HepG2 (cell line): ENCODE measurements around the gene PACS1. TPM values are rescaled to one million over a fixed set of nuclear protein-coding genes. Genes with fewer than 3 reads are reported as not detected.

Experiments used
- CBFB ChIP-seq: sonication (generic); formaldehyde crosslinking; IDR thresholded peaks from 2 replicates; pipeline ENCODE4 v1.4.0; 2020; ENCODE audit warnings: missing genetic modification reagents
- CEBPB ChIP-seq: IDR thresholded peaks from 2 replicates; pipeline ENCODE4 v1.6.1; 2011; ENCODE audit warnings: low read depth, low read length, improper control_type of control experiment, borderline replicate concordance
- FOSL2 ChIP-seq: sonication (generic); formaldehyde crosslinking; IDR thresholded peaks from 2 replicates; pipeline ENCODE4 v1.4.0; 2020; ENCODE audit warnings: missing genetic modification reagents
- MIXL1 ChIP-seq: IDR thresholded peaks from 2 replicates; pipeline ENCODE4 v1.6.1; 2016
- SAP130 ChIP-seq: IDR thresholded peaks from 2 replicates; pipeline ENCODE4 v1.6.1; 2016; ENCODE audit warnings: low read depth
- SNRNP70 ChIP-seq: fragments of 200-400 bp; formaldehyde crosslinking; IDR thresholded peaks from 2 replicates; pipeline ENCODE4 v1.6.1; 2017; ENCODE audit warnings: mild to moderate bottlenecking, low read depth, low read length, moderate library complexity
- YY1 ChIP-seq: IDR thresholded peaks from 2 replicates; pipeline ENCODE4 v1.6.1; 2011; ENCODE audit warnings: low read length, low read depth, moderate library complexity, mild to moderate bottlenecking; ENCODE audit not compliant: insufficient read depth, insufficient replicate concordance
- ZMYM2 ChIP-seq: sonication (generic); formaldehyde crosslinking; IDR thresholded peaks from 2 replicates; pipeline ENCODE4 v1.8.0; 2022; ENCODE audit warnings: mild to moderate bottlenecking, missing genetic modification reagents
- ZNF24 ChIP-seq: fragments of 450-650 bp; IDR thresholded peaks from 2 replicates; pipeline ENCODE4 v1.6.1; 2017; ENCODE audit warnings: antibody characterized with exemption, mild to moderate bottlenecking
- ZNF329 ChIP-seq: sonication (generic); formaldehyde crosslinking; IDR thresholded peaks from 2 replicates; pipeline ENCODE4 v1.9.0; 2021; ENCODE audit warnings: low read depth, mild to moderate bottlenecking, missing genetic modification reagents
- ZNF333 ChIP-seq: sonication (generic); formaldehyde crosslinking; IDR thresholded peaks from 2 replicates; pipeline ENCODE4 v1.4.0; 2020; ENCODE audit warnings: mild to moderate bottlenecking, missing genetic modification reagents, borderline replicate concordance
- ZNF468 ChIP-seq: sonication (generic); formaldehyde crosslinking; IDR thresholded peaks from 2 replicates; pipeline ENCODE4 v1.8.0; 2022; ENCODE audit warnings: mild to moderate bottlenecking, moderate library complexity, missing genetic modification reagents
- ZSCAN29 ChIP-seq: sonication (generic); formaldehyde crosslinking; conservative IDR thresholded peaks from 2 replicates; pipeline ENCODE4 v1.4.0; 2020; ENCODE audit warnings: mild to moderate bottlenecking, missing genetic modification reagents
- polyA plus RNA-seq, 8 experiments: library from polyadenylated mRNA; depleted of rRNA in 3 of 8; stranded (reverse) in 7 of 8; unstranded in 1 of 8; fragments of >200 nt; fragmentation: Illumina TruSeq in 4 of 8; extraction: Trizol in 4 of 8; gene quantifications; 2 replicates each; pipeline versions ENCODE4 v1.2.1 to v1.2.3, GENCODE V29; 2011 to 2016; ENCODE audit warnings: low read depth in 4 of 8, missing spikeins in 1 of 8, mixed read lengths in 1 of 8; ENCODE audit not compliant: insufficient read depth in 1 of 8
- total RNA-seq, 5 experiments: library from RNA; depleted of rRNA; stranded (reverse); fragments of >200 nt; fragmentation: Illumina TruSeq; extraction: Trizol; gene quantifications; 2 replicates each; pipeline ENCODE4 v1.2.3, GENCODE V29; 2016; ENCODE audit warnings: low read depth in 1 of 5
- TF ChIP-seq, protein P1 (sequence below): sonication (generic); formaldehyde crosslinking; conservative IDR thresholded peaks from 2 replicates; pipeline ENCODE4 v1.4.0; 2020; ENCODE audit warnings: mild to moderate bottlenecking, missing genetic modification reagents, moderate library complexity
- TF ChIP-seq, protein P2 (sequence below): sonication (generic); formaldehyde crosslinking; IDR thresholded peaks from 2 replicates; pipeline ENCODE4 v1.4.0; 2020; ENCODE audit warnings: missing genetic modification reagents, borderline replicate concordance
- TF ChIP-seq, protein P3 (sequence below): sonication (generic); formaldehyde crosslinking; IDR thresholded peaks from 2 replicates; pipeline ENCODE4 v1.9.0; 2022; ENCODE audit warnings: missing genetic modification reagents, mild to moderate bottlenecking, borderline replicate concordance
- TF ChIP-seq, protein P4 (sequence below): sonication (generic); formaldehyde crosslinking; IDR thresholded peaks from 2 replicates; pipeline ENCODE4 v1.8.0; 2022; ENCODE audit warnings: mild to moderate bottlenecking, missing genetic modification reagents, borderline replicate concordance
- TF ChIP-seq, protein P5 (sequence below): IDR thresholded peaks from 2 replicates; pipeline ENCODE4 v1.6.1; 2018; ENCODE audit warnings: missing genetic modification reagents, mild to moderate bottlenecking, missing compliant biosample characterization

The PACS1 gene
- total and polyA plus RNA-seq, 2 of the 13 experiments (the other 11 are each of a cell fraction or from before 2014, with no cell fraction given), result 7.6 to 8.6 TPM

DNA sequence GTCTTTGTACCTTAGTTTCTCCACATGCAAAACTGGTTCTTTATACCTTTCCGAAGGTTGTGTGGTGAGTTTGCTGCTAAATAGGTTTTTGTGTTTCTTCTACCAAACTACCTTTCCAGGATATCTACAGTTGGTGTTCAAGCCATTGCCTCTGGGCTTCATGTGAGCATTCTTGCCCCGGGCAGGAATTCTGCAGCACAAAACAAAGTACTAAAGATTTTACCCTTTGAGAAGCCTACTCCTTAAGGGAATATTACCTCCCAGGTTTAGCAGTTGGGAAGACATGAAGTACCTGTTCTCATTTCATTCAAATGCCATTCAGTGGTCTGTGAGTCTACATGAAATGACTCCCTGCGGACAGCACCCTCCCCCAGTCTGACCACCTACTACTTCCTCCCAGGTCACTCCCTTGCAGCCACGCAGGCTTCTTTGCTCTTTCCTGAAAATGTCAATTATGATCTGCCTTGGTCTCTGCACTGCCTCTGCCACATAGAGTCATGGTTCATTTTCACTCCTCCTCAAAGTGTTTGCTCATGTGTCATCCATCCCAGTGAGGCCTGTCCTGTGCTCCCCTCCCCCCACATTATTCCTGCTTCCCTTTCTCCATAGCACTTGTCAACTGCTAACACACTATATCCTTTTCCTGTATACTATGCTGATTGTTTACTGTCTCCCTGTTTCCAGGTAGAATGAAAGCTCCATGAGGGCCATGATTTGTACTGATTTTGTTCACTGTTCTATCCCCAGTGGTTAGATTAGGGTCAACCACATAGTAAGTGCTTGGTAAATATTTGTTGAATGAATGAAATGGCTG lies 36.9 kb downstream of the PACS1 start (continued):
- TF ChIP-seq, protein P1, sequence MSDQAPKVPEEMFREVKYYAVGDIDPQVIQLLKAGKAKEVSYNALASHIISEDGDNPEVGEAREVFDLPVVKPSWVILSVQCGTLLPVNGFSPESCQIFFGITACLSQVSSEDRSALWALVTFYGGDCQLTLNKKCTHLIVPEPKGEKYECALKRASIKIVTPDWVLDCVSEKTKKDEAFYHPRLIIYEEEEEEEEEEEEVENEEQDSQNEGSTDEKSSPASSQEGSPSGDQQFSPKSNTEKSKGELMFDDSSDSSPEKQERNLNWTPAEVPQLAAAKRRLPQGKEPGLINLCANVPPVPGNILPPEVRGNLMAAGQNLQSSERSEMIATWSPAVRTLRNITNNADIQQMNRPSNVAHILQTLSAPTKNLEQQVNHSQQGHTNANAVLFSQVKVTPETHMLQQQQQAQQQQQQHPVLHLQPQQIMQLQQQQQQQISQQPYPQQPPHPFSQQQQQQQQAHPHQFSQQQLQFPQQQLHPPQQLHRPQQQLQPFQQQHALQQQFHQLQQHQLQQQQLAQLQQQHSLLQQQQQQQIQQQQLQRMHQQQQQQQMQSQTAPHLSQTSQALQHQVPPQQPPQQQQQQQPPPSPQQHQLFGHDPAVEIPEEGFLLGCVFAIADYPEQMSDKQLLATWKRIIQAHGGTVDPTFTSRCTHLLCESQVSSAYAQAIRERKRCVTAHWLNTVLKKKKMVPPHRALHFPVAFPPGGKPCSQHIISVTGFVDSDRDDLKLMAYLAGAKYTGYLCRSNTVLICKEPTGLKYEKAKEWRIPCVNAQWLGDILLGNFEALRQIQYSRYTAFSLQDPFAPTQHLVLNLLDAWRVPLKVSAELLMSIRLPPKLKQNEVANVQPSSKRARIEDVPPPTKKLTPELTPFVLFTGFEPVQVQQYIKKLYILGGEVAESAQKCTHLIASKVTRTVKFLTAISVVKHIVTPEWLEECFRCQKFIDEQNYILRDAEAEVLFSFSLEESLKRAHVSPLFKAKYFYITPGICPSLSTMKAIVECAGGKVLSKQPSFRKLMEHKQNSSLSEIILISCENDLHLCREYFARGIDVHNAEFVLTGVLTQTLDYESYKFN (CRISPR knock-in tag), result peak; percentile 39
- TF ChIP-seq, protein P2, sequence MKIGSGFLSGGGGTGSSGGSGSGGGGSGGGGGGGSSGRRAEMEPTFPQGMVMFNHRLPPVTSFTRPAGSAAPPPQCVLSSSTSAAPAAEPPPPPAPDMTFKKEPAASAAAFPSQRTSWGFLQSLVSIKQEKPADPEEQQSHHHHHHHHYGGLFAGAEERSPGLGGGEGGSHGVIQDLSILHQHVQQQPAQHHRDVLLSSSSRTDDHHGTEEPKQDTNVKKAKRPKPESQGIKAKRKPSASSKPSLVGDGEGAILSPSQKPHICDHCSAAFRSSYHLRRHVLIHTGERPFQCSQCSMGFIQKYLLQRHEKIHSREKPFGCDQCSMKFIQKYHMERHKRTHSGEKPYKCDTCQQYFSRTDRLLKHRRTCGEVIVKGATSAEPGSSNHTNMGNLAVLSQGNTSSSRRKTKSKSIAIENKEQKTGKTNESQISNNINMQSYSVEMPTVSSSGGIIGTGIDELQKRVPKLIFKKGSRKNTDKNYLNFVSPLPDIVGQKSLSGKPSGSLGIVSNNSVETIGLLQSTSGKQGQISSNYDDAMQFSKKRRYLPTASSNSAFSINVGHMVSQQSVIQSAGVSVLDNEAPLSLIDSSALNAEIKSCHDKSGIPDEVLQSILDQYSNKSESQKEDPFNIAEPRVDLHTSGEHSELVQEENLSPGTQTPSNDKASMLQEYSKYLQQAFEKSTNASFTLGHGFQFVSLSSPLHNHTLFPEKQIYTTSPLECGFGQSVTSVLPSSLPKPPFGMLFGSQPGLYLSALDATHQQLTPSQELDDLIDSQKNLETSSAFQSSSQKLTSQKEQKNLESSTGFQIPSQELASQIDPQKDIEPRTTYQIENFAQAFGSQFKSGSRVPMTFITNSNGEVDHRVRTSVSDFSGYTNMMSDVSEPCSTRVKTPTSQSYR (CRISPR knock-in tag), result peak; percentile 90
- TF ChIP-seq, protein P3, sequence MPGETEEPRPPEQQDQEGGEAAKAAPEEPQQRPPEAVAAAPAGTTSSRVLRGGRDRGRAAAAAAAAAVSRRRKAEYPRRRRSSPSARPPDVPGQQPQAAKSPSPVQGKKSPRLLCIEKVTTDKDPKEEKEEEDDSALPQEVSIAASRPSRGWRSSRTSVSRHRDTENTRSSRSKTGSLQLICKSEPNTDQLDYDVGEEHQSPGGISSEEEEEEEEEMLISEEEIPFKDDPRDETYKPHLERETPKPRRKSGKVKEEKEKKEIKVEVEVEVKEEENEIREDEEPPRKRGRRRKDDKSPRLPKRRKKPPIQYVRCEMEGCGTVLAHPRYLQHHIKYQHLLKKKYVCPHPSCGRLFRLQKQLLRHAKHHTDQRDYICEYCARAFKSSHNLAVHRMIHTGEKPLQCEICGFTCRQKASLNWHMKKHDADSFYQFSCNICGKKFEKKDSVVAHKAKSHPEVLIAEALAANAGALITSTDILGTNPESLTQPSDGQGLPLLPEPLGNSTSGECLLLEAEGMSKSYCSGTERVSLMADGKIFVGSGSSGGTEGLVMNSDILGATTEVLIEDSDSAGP, result no peak
- TF ChIP-seq ZMYM2 (CRISPR knock-in tag) (0 out of 2 replicates have a peak, but pooled peaks have one; percentile 48), CEBPB (no peak), SAP130 (CRISPR knock-in tag) (0 out of 2 replicates have a peak, but pooled peaks have one; percentile 30), ZNF333 (CRISPR knock-in tag) (no peak), FOSL2 (CRISPR knock-in tag) (peak; percentile 59), ZNF468 (no peak), ZNF329 (CRISPR knock-in tag) (no peak), SNRNP70 (no peak), ZNF24 (peak; percentile 75; the same call in 1 of the 2 replicates), CBFB (CRISPR knock-in tag) (no peak), MIXL1 (0 out of 2 replicates have a peak, but pooled peaks have one; percentile 9), ZSCAN29 (CRISPR knock-in tag) (no peak), YY1 (no peak)
- TF ChIP-seq, protein P4, sequence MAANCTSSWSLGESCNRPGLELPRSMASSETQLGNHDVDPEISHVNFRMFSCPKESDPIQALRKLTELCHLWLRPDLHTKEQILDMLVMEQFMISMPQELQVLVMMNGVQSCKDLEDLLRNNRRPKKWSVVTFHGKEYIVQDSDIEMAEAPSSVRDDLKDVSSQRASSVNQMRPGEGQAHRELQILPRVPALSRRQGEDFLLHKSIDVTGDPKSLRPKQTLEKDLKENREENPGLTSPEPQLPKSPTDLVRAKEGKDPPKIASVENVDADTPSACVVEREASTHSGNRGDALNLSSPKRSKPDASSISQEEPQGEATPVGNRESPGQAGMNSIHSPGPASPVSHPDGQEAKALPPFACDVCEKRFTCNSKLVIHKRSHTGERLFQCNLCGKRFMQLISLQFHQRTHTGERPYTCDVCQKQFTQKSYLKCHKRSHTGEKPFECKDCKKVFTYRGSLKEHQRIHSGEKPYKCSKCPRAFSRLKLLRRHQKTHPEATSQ (CRISPR knock-in tag), result no peak
- TF ChIP-seq, protein P5, sequence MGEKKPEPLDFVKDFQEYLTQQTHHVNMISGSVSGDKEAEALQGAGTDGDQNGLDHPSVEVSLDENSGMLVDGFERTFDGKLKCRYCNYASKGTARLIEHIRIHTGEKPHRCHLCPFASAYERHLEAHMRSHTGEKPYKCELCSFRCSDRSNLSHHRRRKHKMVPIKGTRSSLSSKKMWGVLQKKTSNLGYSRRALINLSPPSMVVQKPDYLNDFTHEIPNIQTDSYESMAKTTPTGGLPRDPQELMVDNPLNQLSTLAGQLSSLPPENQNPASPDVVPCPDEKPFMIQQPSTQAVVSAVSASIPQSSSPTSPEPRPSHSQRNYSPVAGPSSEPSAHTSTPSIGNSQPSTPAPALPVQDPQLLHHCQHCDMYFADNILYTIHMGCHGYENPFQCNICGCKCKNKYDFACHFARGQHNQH, result no peak
